Erythroblast (primary cell): ENCODE measurements around the gene PLA2G3.

Source experiments
- GATA1 ChIP-seq: IDR thresholded peaks from 2 replicates; pipeline ENCODE4 v1.6.1; 2011; ENCODE audit warnings: low read depth, mild to moderate bottlenecking, control low read depth, low read length, moderate library complexity
- POLR2A ChIP-seq: IDR thresholded peaks from 2 replicates; pipeline ENCODE4 v1.6.1; 2011; ENCODE audit warnings: mild to moderate bottlenecking, low read length

- TF ChIP-seq POLR2A (no peak), GATA1 (no peak)
These were observed at the start of gene PLA2G3 for GRCh38 chr22:31139866-31140716.
